PFSK-1 (cell line): ENCODE data around the gene HLA-DPB1.

ENCODE experiments used
- FOXP2 ChIP-seq: optimal IDR thresholded peaks from 2 replicates; pipeline ENCODE3; 2011; ENCODE audit warnings: borderline replicate concordance, control low read depth, inconsistent platforms; ENCODE audit not compliant: insufficient read depth; ENCODE audit errors: extremely low read length, extremely low read depth
- POLR2AphosphoS5 ChIP-seq: IDR thresholded peaks from 2 replicates; pipeline ENCODE4 v1.6.1; 2012; ENCODE audit warnings: low read depth, mild to moderate bottlenecking, control low read depth, low read length, moderate library complexity
- REST ChIP-seq, 2 experiments: IDR thresholded peaks; 2 replicates each; pipeline versions ENCODE4 v1.6.1 to v1.8.0; 2011 to 2012; ENCODE audit warnings: low read depth in 2 of 2, low read length in 2 of 2, control low read depth in 1 of 2, inconsistent platforms in 1 of 2, mild to moderate bottlenecking in 1 of 2, moderate library complexity in 1 of 2; ENCODE audit not compliant: insufficient read depth in 1 of 2
- SIN3A ChIP-seq: IDR thresholded peaks from 2 replicates; pipeline ENCODE4 v1.6.1; 2012; ENCODE audit warnings: mild to moderate bottlenecking, low read length, moderate library complexity, borderline replicate concordance; ENCODE audit not compliant: insufficient read depth
- TAF1 ChIP-seq: IDR thresholded peaks from 2 replicates; pipeline ENCODE4 v1.6.1; 2012; ENCODE audit warnings: low read length, control low read depth, borderline replicate concordance; ENCODE audit not compliant: insufficient read depth

- TF ChIP-seq POLR2AphosphoS5 (no peak), FOXP2 (no peak), REST (IDR thresholded peaks at IDR 0.05; ENCODE audit: insufficient read depth in 1 of 2, low read depth in 2 of 2, low read length in 2 of 2) (no peak), SIN3A (no peak), TAF1 (no peak)
These were observed 29.6 kb downstream of the HLA-DPB1 start for GRCh38 chr6:33105386-33105785.
